DMS114 treated with DMSO at 0.1 percent for 48 hours (cell line): Measurements from ENCODE around the gene ZDHHC11B.
"Not testable (repeated sequence)": the region's sequence is repeated elsewhere in the genome, so short reads cannot be mapped to it uniquely, and the experiment has no call there.

Source experiments
- DNase-seq: peaks from one replicate; lab custom pipeline; 2025; ENCODE audit not compliant: unreplicated experiment; lab: John Stamatoyannopoulos, UW

Gene ZDHHC11B

DNA sequence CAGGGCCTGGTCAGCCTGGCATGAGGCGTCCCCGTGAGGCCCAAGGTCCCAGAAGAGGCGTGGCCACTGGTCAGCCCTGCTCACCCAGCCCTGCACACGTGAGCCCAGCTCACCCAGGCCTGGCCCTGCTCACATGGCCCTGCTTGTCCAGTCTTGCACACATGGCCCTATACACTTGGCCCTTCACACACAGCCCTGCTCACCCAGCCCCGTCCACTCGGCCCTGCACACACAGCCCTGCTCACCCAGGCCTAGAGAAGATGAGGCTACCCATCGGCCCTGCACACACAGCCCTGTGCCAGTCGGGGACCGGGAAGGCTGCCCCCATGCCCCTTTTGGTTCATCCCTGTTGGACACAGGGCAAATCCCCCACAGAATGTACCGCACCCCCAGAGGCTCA is 28.4 kb downstream of the ZDHHC11B start:
- no peak for DNase-seq

GRCh38 chr5:754143-754632 is 30.3 kb downstream of the ZDHHC11B start:
- not testable (repeated sequence) for DNase-seq

DNA sequence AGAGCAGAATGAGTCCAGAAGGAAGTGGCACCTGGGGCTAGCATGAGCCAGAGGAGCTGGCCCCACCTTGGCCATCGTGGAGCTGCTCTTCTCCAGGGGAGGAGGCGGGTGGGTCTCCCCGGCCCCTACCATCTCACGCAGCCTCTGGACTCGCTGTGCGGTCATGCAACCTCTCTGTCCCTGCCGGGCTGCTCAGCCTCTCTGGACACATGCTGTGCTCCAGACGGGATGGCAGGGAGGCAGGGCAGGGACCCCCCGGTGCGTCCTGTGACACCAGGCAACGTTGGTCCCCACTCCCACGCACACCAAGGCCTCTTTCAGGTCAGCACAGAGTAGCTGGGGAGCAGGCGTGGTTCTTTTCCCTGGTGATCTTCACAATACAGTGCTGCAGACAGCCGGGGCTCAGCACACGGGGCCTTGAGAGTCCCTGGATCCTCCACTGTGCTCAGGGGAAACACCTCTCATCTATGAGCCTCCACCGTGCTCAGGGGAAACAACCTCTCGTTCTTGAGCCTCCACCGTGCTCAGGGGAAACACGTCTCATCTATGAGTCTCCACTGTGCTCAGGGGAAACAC is 30.9 kb downstream of the ZDHHC11B start:
- not testable (repeated sequence) for DNase-seq

- not testable (repeated sequence) for DNase-seq
Observed at GRCh38 chr5:752532-753115, 31.9 kb downstream of the ZDHHC11B start.

DNA sequence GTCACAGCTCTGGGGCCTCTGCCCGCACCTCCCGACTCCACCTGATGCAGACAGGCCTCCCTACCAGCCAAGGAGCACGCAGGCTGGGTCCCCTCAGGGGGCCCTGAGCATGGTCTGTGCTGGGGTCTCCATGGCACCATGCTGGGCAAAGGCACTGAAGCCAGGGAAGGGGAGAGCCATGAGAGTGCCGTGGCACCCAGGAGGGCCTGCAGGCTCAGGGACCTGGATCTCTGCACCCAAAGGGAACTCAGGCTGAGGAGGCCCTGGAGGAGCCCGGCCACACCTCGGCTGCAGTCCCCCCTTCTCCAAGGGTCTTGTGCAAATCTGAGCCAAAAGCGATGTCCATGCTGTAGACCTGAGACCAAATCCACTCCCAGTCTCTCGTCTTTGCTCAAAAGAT is 32.5 kb downstream of the ZDHHC11B start:
- not testable (repeated sequence) for DNase-seq

- no peak for DNase-seq
Observed at GRCh38 chr5:751496-751895, 33.0 kb downstream of the ZDHHC11B start.

- not testable (repeated sequence) for DNase-seq
Observed at GRCh38 chr5:750226-750625, 34.3 kb downstream of the ZDHHC11B start.

DNA sequence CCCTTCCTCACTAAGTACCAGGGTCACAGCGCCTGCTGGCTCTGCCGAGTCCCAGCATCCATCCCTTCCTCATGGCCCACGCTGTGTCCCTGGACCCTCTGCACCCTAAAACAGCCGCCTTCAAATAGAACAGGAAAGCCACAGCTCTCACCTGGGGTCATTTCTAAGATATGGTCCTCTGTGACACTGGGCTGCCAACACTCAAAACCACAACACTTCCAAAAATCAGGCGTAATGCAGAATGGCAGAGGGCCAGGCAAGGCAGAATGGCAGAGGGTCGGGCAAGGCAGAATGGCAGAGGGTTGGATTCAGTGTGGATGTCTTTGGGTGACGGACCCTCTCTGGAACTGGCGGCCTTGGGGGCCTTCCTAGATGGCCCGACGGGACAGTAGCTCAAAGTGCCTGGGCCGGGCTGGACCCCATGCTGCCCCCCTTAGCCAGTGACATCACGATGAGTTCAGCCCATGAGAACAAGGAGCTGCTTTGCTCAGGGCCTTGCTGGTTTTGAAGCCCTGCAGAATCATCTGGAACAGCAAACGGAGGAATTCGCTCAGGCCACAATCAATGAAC is 35.3 kb downstream of the ZDHHC11B start:
- no peak for DNase-seq

DNA sequence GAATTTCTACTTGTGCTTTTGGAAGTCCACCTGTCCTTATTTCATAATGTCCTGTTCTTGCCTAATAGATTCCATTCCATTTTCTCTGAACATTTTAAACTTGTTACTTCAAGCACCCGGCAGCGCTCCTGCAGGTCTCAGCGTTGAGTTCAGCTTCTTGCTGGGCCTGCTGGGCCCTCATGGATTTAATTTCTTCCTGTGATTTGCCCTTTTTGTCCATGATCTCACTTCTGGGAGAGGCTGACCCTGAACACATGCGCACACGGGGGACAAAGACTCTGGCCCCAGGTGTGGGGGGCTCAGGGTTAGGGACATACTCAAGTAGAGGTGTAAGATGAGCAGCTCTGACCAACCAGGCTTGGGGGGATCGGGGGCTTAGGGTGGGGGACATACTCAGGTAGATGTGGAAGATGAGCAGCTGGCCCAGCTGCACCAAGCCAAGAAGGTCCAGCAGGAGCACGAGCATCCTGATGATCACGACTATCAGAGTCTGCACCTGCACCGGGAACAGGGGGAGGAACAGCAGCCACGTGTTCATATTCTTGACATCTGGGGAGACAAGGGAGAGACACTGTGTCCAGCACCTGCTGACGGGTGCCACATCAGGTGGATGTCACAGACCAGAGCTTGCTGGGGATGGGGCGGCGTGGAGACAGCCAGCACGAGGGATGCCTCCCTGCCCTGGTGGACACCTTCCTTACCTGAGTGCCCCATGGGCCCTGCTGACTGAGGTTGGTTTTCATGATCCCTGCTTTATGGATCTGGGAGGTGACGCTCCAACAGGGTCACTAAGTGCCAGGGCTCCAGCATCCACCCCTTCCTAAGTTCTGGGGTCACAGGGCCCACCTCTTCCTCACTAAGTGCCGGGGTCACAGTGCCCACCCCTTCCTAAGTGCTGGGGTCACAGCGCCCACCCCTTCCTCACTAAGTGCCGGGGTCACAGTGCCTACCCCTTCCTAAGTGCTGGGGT is 36.2 kb downstream of the ZDHHC11B start:
- not testable (repeated sequence) for DNase-seq

- DNase-seq = not testable (repeated sequence)
Observed at GRCh38 chr5:747303-747844, 37.2 kb downstream of the ZDHHC11B start.

DNA sequence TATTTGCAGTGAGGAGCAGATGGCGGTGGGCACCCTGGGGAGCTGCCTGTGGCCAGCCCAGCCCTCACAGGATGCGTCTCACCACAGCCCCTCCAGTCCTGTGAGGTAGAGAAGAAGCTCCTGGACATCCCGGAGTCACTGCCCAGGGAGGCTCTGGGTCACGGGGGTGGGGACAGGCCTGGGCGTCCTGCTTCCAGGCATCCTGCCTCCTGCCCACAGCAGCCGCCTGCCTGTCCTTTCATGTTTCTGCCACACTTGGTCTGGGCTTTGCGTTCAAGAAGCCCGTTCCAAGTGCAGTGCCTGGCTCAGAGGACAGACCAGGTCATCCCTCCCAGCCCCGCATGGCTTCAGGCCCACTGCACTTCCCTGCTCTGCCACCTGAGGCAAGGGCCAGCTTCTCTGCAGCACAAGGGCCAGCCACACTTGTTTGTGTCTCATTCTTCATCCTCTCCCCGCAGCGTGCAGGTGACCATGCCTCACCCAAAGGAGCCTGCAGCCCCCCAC is 38.2 kb downstream of the ZDHHC11B start:
- no peak for DNase-seq

- not testable (repeated sequence) for DNase-seq
Observed at GRCh38 chr5:745272-746142, 39.0 kb downstream of the ZDHHC11B start.

GRCh38 chr5:743696-744404 is 40.7 kb downstream of the ZDHHC11B start:
- DNase-seq = not testable (repeated sequence)

DNA sequence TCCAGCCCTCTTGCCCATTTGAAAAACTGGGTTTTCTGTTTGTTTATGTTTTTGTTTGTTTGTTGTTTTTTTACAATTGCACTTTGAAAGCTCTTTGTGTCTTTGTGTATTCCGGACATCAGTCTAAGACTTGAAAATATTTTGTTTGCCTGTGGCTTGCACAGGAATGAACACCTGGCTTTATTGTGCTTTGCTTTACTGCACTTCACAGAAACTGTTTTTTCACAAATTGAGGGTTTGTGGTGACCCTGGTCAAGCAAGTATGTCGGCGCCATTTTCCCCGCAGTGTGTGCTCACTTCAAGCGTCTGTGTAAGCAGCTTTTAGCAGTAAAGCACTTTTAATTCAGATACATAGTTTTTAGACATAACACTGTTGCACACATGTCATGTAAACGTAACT is 42.3 kb downstream of the ZDHHC11B start:
- DNase-seq = not testable (repeated sequence)

GRCh38 chr5:734145-734544 is 50.4 kb downstream of the ZDHHC11B start:
- DNase-seq = not testable (repeated sequence)

DNA sequence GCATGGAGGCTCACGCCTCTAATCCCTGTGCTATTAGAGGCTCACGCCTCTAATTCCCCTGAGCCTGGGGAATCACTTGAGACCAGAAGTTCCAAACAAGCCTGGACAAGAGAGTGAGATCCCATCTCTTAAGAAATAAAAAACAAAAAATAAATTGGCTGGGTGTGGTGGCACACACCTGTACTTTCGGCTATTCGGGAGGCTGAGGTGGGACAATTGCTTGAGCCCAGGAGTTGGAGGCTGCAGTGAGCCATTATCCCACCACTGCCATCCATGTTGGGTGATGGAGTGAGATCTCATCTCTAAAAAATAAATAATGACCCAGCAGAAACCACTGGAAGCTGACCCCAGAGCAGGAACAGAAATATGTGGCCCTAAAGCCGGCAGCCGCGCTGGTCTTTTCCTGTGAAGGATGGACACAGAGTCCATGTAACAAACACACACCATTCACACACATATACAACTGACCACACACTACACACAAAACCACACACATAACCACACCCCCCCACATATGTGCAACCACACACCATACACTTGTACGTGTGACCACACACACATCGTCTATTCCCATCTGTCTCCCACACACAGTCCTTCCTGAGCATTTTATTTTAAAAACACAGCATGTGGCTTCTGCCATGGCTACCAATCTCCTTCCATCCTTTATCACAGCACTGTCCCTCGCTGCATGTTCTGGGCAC is 51.6 kb downstream of the ZDHHC11B start:
- not testable (repeated sequence) for DNase-seq

DNA sequence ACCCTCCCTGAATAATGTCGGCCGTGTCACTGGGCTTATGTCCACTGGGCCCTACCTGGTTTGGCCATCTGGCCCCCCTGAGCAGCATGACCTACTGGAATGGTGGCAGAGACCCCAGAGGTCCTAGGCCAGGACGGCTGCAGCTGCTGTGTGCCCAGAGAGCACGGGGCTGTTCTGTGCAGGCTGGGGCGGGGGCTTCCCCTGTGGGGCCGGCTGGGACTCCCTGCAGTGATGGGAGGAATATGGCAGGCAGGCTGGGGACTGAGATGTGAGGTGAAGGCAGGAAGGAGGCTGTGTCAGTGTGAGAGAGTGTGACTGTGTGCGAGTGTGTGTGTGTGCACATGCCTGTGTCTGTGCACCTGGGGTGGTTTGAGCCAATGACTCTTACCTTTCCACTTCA is 55.3 kb downstream of the ZDHHC11B start:
- DNase-seq = not testable (repeated sequence)

DNA sequence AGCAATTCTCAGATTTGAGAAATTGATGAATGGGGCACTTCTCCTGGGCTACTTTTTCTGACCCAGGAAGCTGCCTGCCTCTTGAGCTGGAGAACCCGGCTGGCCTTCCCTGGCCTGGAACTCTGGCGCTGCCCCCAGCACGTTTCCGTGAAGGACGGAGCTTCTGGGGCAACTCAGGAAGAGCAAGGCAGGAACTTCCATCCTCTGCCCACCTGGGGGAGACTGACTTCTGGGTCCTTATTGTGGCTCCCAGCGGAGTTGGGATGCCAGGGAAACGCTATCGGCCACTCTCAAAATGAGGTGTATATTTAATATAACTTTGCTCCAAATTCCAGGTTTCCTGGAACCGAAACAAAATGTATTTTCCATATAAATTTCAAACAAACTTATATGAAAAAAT is 57.4 kb downstream of the ZDHHC11B start:
- DNase-seq = not testable (repeated sequence)

DNA sequence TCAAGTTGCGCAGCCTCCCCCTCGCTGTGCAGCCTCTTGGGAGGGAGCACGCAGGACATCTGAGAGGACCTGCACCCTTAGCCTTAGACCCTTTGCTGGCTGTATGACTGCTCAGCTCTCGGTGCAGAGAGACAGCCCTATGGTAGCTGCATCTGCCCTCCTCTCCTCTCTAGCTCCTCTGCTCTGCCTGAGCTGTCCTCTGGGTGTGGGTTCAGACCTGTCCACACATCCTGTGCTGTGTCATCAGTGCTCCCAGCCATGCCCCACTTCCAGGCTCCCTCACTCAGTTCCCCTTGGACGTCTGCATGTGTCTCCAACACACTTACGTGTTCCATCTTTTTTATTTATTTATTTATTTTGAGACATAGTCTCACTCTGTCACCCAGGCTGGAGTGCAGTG is 60.7 kb downstream of the ZDHHC11B start:
- DNase-seq = not testable (repeated sequence)
